Kidney (tissue), 14 donors: ENCODE results near the gene VPS72. TPM values are rescaled to one million over a fixed set of nuclear protein-coding genes. Genes with fewer than 3 reads are reported as not detected.
A peak's percentile ranks its signal among the peaks of the same experiment; 100 is the strongest.

Experiments used
- DNase-seq, 5 donors: peaks; one replicate each; pipeline ENCODE4 v3.0.0-alpha.2; 2013 to 2020
- FAIRE-seq: peaks from 2 replicates; lab custom pipeline; 2012; peaks lifted over from hg19 to GRCh38; lab: Jason Lieb, UNC
- H3K27ac ChIP-seq, 2 donors: one replicate each; pipeline ENCODE4 v1.7.0; 2013; ENCODE audit warnings: low read depth in 2 of 2, low read length in 2 of 2, inconsistent platforms in 1 of 2
- H3K27me3 ChIP-seq: one replicate; pipeline ENCODE4 v1.7.1; 2013; ENCODE audit warnings: low read length, inconsistent platforms; ENCODE audit not compliant: control insufficient read depth, insufficient read depth
- H3K36me3 ChIP-seq, 3 donors: one replicate each; pipeline versions ENCODE4 v1.7.0 to v1.7.1; 2013; ENCODE audit warnings: low read length in 3 of 3, control low read depth in 1 of 3, inconsistent platforms in 1 of 3; ENCODE audit not compliant: insufficient read depth in 3 of 3, control insufficient read depth in 2 of 3
- H3K4me1 ChIP-seq, 3 donors: one replicate each; pipeline versions ENCODE4 v1.7.0 to v1.7.1; 2013; ENCODE audit warnings: low read length in 3 of 3, inconsistent platforms in 1 of 3, low read depth in 1 of 3; ENCODE audit not compliant: control insufficient read depth in 2 of 3, insufficient read depth in 2 of 3
- H3K4me3 ChIP-seq, 3 donors: one replicate each; pipeline versions ENCODE4 v1.7.0 to v1.8.1; 2013; ENCODE audit warnings: low read length in 3 of 3, control low read depth in 1 of 3, inconsistent platforms in 1 of 3
- H3K9ac ChIP-seq, 3 donors: one replicate each; pipeline versions ENCODE4 v1.7.0 to v1.7.1; 2013; ENCODE audit warnings: low read length in 3 of 3, control low read depth in 1 of 3, inconsistent platforms in 1 of 3
- H3K9me3 ChIP-seq, 3 donors: one replicate each; pipeline versions ENCODE4 v1.7.0 to v1.7.1; 2013; ENCODE audit warnings: low read length in 3 of 3, control low read depth in 1 of 3, inconsistent platforms in 1 of 3; ENCODE audit not compliant: control insufficient read depth in 2 of 3, insufficient read depth in 1 of 3
- intact Hi-C: fragments of 100-400 bp; cut with DNase I; formaldehyde crosslinking; loops from one replicate; pipeline ENCODE4 v1.11.1; 2022
- polyA plus RNA-seq: library from polyadenylated mRNA; stranded (reverse); fragments of 350-450 nt; fragmentation: Illumina TruSeq; extraction: RNeasy Lipid Tissue Mini Kit (QIAGEN cat#74804); gene quantifications from one replicate; pipeline ENCODE4 v1.2.3, GENCODE V29; 2014; ENCODE audit warnings: low read depth, low replicate concordance; ENCODE audit not compliant: insufficient read depth
- total RNA-seq: library from RNA; stranded (reverse); fragmentation: NEBNext Ultra II Directional; extraction: Animal tissue kit (Norgen Biotek cat#: 25700); gene quantifications from one replicate; pipeline ENCODE4 v1.2.1, GENCODE V29; 2021
- TF ChIP-seq, protein P1 (sequence below): IDR thresholded peaks from 3 replicates; pipeline ENCODE4 v1.5.1; 2012; ENCODE audit warnings: mild to moderate bottlenecking, moderate library complexity, borderline replicate concordance; ENCODE audit not compliant: insufficient read depth; ENCODE audit errors: extremely low read depth
- donor health status: control.
- donor health status: control.
- donor health status: control.
- donor health status: control.
- donor health status: control.
- donor health status: DM: yes; HTN: yes; CAD: no.
- donor health status: Normal renal cell carcinoma (clear cell type).

VPS72 gene
- total and polyA plus RNA-seq, 2 donors from 2014 or later = 38.2 to 52.6 TPM

DNA sequence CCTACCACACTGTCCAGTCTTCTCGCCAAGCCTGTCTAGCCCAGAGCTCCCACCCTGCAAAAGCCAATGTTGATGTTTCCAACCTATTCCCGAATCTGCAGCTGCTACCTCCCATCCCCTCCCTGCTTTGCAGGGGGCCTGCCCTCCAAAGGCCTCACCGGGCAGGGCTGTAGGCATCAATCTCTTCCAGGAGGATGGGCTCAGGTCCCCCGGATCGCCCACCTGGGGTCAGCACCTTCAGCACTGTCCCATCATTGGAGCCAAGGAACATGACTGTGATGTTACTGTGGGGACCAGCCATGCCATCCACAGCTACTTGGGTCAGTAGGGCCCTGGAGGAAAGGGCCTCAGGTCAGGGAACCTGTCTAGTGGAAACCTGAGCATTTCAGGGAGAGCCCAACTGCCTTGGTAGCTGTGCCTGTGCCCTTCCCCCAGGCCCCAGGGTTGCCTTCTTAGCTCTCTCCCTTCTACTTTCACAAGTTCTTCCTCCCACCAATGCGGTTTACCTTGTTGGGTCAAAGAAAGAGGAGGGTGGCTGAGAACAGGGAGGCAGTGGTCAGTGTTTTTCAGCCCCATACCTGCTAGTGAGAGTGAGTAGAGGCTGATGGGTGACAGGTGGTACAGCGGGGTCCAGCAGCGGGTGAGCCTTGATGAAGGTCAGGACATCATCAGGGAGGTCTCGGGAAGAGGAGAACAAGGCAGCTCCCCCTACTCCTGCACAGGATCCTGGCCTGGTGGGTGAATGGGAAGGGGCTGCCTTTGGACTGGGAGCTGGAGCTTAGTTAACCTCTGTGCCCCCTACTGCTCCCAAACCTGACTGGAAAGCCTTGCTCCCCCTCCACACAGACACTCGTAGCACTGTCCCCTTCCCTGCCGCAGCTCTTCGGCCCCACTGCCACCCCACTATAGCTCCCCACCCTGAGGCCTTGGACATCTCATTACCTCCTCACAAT, 54.3 kb downstream of the VPS72 start:
- Histone ChIP-seq H3K9me3 (no peaks in the 10 kb centered on the region), H3K4me3 (no peak overlapping the region), H3K27ac (no peak overlapping the region), H3K9ac (no peak overlapping the region), H3K36me3 (peaks cover 0 to 24% (median 4%) of the 10 kb centered on the region in 3 donors), H3K4me1 (peaks cover 0 to under 1% (median 0%) of the 10 kb centered on the region in 3 donors), H3K27me3 (no peaks in the 10 kb centered on the region)
- DNase-seq (peak in 1 of 5 donors; percentile 29), FAIRE-seq (no peak)
- TF ChIP-seq, protein P1, sequence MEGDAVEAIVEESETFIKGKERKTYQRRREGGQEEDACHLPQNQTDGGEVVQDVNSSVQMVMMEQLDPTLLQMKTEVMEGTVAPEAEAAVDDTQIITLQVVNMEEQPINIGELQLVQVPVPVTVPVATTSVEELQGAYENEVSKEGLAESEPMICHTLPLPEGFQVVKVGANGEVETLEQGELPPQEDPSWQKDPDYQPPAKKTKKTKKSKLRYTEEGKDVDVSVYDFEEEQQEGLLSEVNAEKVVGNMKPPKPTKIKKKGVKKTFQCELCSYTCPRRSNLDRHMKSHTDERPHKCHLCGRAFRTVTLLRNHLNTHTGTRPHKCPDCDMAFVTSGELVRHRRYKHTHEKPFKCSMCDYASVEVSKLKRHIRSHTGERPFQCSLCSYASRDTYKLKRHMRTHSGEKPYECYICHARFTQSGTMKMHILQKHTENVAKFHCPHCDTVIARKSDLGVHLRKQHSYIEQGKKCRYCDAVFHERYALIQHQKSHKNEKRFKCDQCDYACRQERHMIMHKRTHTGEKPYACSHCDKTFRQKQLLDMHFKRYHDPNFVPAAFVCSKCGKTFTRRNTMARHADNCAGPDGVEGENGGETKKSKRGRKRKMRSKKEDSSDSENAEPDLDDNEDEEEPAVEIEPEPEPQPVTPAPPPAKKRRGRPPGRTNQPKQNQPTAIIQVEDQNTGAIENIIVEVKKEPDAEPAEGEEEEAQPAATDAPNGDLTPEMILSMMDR = no peak
- intact Hi-C loops = no loop called here

DNA sequence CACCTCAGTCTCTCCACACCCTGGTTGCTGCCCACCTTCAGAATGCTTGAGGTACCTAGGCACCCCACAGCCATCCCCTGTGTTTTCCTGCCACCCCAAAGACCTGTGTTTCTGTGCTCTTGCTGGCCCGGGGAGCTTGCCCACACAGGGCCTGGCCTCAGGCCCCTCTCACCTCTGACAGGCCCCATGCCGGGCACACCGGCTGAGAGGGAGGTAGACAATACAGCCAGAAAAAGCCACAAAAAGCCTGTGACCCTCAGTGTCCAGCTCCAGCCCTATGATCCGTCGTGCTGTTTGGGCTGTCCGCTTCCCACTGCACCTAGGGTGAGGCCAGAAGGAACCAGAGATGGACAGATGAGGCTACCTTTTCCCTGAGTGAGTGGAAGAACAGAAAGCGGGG, 55.0 kb downstream of the VPS72 start:
- Histone ChIP-seq H3K4me1 (peaks cover 0 to 4% (median 0%) of the 10 kb centered on the region in 3 donors), H3K36me3 (peaks cover 0 to 24% (median 3%) of the 10 kb centered on the region in 3 donors), H3K27me3 (no peaks in the 10 kb centered on the region), H3K9ac (no peak overlapping the region), H3K9me3 (no peaks in the 10 kb centered on the region), H3K27ac (no peak overlapping the region), H3K4me3 (no peak overlapping the region)
- no peak for DNase-seq
- TF ChIP-seq, protein P1 = no peak
- no peak for FAIRE-seq
- intact Hi-C loops = no loop called here

DNA sequence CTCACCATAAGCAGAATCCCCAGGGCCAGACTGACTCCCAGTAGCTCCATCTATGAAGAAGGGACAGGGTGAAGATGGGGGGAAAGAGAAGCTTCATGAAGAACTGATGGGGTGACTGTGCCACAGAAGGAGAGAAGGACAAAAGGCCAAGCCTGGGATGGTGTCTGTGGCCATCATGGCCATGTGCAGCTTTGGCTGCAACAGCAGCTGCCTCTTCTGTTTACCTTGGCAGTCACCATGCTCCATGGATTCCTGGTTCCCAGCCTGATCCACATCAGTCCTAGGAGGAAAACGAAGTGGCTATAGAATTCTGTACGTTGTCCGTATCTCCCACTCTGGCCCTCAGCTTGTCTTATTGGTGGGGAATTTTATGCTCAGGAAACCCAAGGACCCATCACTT, 55.6 kb downstream of the VPS72 start:
- TF ChIP-seq, protein P1 = no peak
- Histone ChIP-seq H3K36me3 (peaks cover 0 to 24% (median 2%) of the 10 kb centered on the region in 3 donors), H3K27me3 (no peaks in the 10 kb centered on the region), H3K9me3 (no peaks in the 10 kb centered on the region), H3K4me3 (no peak overlapping the region), H3K4me1 (peaks cover 0 to 4% (median 0%) of the 10 kb centered on the region in 3 donors), H3K9ac (no peak overlapping the region), H3K27ac (no peak overlapping the region)
- FAIRE-seq = no peak
- intact Hi-C loops = no loop called here
- DNase-seq = peak in 1 of 5 donors; percentile 8
